Right lobe of liver (tissue), 6 donors: ENCODE data around the gene ALK. TPM values are rescaled to one million over a fixed set of nuclear protein-coding genes. Genes with fewer than 3 reads are reported as not detected.

Source experiments
- ATAC-seq, 4 donors: fragments of 200-7000 bp; cut with Tn5 transposase; one replicate each; pipeline ENCODE4 v1.9.1; 2020; ENCODE audit warnings: mild to moderate bottlenecking in 4 of 4, moderate library complexity in 4 of 4
- DNase-seq, 3 donors: peaks; one replicate each; pipeline ENCODE4 v3.0.0-alpha.2; 2020
- H3K27ac ChIP-seq, 3 donors: fragments of 200-600 bp; one replicate each; pipeline ENCODE4 v1.8.0; 2022
- H3K27me3 ChIP-seq, 2 donors: fragments of 200-600 bp; one replicate each; pipeline ENCODE4 v1.8.0; 2022
- H3K36me3 ChIP-seq, 4 donors: fragments of 200-600 bp; sonication (generic) in 1 of 4; one replicate each; pipeline versions ENCODE4 v1.5.1 to v1.8.0; 2017 to 2022; ENCODE audit warnings: control low read depth in 1 of 4
- H3K4me1 ChIP-seq, 4 donors: fragments of 200-600 bp; sonication (generic) in 1 of 4; one replicate each; pipeline versions ENCODE4 v1.5.1 to v1.8.0; 2017 to 2022; ENCODE audit warnings: control low read depth in 1 of 4
- H3K4me3 ChIP-seq, 3 donors: fragments of 200-600 bp; one replicate each; pipeline ENCODE4 v1.8.0; 2022
- H3K9me3 ChIP-seq, 4 donors: fragments of 200-600 bp; sonication (generic) in 1 of 4; one replicate each; pipeline versions ENCODE4 v1.5.1 to v1.8.0; 2017 to 2022; ENCODE audit warnings: control low read depth in 1 of 4
- POLR2A ChIP-seq: fragments of 450-650 bp; IDR thresholded peaks from one replicate; pipeline ENCODE4 v1.6.1; 2017; ENCODE audit warnings: antibody characterized with exemption, mild to moderate bottlenecking
- WGBS: methylation state at CpG from one replicate; pipeline ENCODE4 v1.1.6; 2018; ENCODE audit warnings: low coverage, low lambda C conversion rate; ENCODE audit not compliant: insufficient coverage; ENCODE audit errors: missing lambda C conversion rate; 5-methylcytosine and 5-hydroxymethylcytosine counted together
- intact Hi-C, 2 donors: fragments of 100-400 bp; cut with DNase I; formaldehyde crosslinking; loops; one replicate each; pipeline versions ENCODE4 v1.11.2 to v1.14.1; 2022
- total RNA-seq, 6 experiments: library from RNA; depleted of rRNA in 2 of 6; stranded (reverse); fragments of >200 nt in 2 of 6; fragmentation: NEBNext Ultra II Directional in 3 of 6; extraction: Animal tissue kit (Norgen Biotek cat#: 25700) in 3 of 6; gene quantifications; one replicate each; pipeline versions ENCODE4 v1.1.0 to v1.2.4, GENCODE V29; 2016 to 2023
- TF ChIP-seq, protein P1 (sequence below), 4 donors: fragments of 200-600 bp in 3 of 4; fragments of 450-650 bp in 1 of 4; IDR thresholded peaks; one replicate each; pipeline versions ENCODE4 v1.5.1 to v1.8.0; 2016 to 2022; ENCODE audit warnings: antibody characterized with exemption in 4 of 4, mild to moderate bottlenecking in 2 of 4
- donor health status: DM: no; HTN: yes; CAD: no.
- donor health status: DM: no; HTN: no; CAD: no.
- donor health status: DM: no; HTN: no; CAD: no.
- donor health status: DM: no; HTN: yes; CAD: no.
- donor health status: DM: no; HTN: yes; CAD: no.

The ALK gene
- total RNA-seq, 6 experiments from 2014 or later, result 0.04 to 0.06 TPM; not detected in 4

DNA sequence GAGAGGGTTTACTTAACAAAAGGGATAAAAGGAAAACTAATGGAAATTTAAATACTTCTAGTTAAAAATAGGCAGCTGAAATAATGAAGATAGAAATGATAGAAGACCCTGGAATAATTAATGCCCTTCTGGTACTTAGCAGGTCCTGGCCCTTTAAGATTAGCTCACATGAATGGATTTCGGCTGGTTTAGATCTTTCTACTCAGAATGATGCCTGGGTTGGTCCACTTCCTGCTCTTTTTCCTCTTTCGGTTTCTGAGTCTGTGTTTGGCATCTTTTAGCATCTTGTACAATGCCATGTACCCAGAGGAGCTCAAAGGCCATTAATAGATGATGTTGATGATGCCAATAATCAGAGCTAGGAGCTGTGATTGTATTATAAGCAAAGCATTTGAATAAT lies 515.7 kb downstream of the ALK start:
- Histone ChIP-seq H3K4me3 (no peak overlapping the region), H3K4me1 (no peaks in the 10 kb centered on the region), H3K9me3 (no peaks in the 10 kb centered on the region), H3K36me3 (no peaks in the 10 kb centered on the region), H3K27ac (no peak overlapping the region), H3K27me3 (no peaks in the 10 kb centered on the region)
- ATAC-seq (no peak), DNase-seq (no peak)
- no peak for TF ChIP-seq POLR2A
- TF ChIP-seq, protein P1, sequence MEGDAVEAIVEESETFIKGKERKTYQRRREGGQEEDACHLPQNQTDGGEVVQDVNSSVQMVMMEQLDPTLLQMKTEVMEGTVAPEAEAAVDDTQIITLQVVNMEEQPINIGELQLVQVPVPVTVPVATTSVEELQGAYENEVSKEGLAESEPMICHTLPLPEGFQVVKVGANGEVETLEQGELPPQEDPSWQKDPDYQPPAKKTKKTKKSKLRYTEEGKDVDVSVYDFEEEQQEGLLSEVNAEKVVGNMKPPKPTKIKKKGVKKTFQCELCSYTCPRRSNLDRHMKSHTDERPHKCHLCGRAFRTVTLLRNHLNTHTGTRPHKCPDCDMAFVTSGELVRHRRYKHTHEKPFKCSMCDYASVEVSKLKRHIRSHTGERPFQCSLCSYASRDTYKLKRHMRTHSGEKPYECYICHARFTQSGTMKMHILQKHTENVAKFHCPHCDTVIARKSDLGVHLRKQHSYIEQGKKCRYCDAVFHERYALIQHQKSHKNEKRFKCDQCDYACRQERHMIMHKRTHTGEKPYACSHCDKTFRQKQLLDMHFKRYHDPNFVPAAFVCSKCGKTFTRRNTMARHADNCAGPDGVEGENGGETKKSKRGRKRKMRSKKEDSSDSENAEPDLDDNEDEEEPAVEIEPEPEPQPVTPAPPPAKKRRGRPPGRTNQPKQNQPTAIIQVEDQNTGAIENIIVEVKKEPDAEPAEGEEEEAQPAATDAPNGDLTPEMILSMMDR (IDR thresholded peaks at IDR 0.05), result no peak
- WGBS, result 26% methylated on average over 2 of the region's 2 CpGs
- intact Hi-C loops, result no loop called here

DNA sequence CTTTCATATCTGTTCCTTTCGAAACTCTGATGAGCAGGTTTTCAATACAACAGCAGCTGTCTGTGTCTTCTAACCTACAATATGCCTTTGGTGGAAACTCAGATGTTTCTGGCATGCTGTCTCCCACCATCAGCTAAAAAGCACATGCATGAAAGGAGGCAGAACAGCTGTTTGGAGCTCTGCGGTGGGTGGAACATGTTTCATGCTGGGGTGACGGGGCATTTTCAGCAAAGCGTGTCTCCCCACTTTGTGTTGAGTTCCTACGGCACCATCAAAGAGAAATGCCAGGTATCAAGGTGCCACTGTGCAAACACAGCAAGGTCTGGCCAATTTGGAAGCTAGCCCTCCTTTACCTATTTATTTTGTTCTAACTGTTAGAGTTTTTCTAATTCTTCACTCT lies 516.1 kb downstream of the ALK start:
- no peak for TF ChIP-seq POLR2A
- TF ChIP-seq, protein P1 (IDR thresholded peaks at IDR 0.05), result no peak
- H3K27ac ChIP-seq, result no peak overlapping the region
- no peak for DNase-seq
- ATAC-seq, result no peak
- no peaks in the 10 kb centered on the region for H3K4me1 ChIP-seq
- H3K4me3 ChIP-seq, result no peak overlapping the region
- no peaks in the 10 kb centered on the region for H3K9me3 ChIP-seq
- 73% methylated on average over 4 of the region's 5 CpGs for WGBS
- no peaks in the 10 kb centered on the region for H3K36me3 ChIP-seq
- intact Hi-C loops, result no loop called here
- no peaks in the 10 kb centered on the region for H3K27me3 ChIP-seq

DNA sequence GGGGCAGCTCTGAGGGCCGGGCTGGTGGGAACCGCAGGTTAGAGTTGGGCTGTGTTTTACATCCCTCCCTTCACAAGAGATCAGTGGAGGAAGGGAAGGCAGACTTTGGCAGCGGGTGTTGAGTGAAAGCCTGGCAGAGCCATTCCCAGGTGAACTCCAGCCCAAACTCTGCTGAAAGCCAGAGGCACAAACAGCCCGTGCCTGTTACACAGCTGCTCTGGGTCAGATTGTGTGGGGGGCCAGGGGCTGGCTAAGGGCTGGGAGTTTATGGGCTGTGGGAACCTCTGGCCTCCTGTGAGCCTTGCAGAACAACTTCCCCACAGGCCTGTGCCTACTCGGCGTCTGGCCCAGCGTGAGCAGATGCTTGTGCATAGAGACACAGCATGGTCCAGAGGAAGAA lies 519.4 kb downstream of the ALK start:
- 72% methylated on average over 2 of the region's 7 CpGs for WGBS

DNA sequence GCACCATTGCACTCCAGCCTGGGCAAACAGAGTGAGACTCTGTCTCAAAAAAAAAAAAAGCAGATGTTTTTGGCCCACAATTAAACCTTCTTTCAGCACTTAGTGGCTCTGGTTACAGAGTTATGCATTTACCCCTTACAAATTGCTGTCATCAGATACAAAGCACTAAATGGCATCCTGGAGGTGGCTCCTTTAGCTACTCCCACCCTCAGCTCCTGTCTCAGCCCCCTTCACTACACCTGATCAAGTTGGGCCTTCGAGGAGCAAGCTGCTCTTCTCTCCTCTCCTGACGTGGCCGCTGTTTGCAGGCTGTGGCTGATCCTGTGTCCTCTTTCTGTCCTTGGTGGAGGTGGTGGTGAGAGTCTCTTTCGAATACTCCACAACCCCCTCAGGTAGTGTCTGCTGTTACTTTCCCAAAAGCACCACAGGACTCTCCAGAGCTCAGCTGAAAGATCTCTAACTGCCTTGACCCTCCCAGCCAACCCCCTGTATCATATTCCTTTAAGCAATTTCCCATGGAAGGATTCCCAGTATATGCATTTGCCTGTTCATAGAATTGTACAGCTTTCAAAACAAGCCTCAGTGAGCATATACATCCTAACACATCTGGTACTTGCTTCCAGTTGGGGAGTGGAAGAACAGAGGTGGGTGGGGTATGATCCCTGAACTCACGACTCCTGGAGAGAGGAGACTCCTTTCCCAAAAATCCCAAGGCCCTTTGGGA lies 520.3 kb downstream of the ALK start:
- 68% methylated on average over 4 of the region's 5 CpGs for WGBS
- no peak for TF ChIP-seq POLR2A

More for the DNA sequence above, 519.4 kb downstream of the ALK start:
- Histone ChIP-seq H3K27me3 (no peaks in the 10 kb centered on the region), H3K36me3 (no peaks in the 10 kb centered on the region), H3K9me3 (no peaks in the 10 kb centered on the region), H3K4me1 (no peaks in the 10 kb centered on the region), H3K4me3 (no peak overlapping the region), H3K27ac (no peak overlapping the region)
- ATAC-seq, result no peak
- DNase-seq, result peak in 1 of 3 donors; percentile 66
- intact Hi-C loops, result no loop called here
- no peak for TF ChIP-seq POLR2A
- TF ChIP-seq, protein P1 (IDR thresholded peaks at IDR 0.05), result no peak

DNA sequence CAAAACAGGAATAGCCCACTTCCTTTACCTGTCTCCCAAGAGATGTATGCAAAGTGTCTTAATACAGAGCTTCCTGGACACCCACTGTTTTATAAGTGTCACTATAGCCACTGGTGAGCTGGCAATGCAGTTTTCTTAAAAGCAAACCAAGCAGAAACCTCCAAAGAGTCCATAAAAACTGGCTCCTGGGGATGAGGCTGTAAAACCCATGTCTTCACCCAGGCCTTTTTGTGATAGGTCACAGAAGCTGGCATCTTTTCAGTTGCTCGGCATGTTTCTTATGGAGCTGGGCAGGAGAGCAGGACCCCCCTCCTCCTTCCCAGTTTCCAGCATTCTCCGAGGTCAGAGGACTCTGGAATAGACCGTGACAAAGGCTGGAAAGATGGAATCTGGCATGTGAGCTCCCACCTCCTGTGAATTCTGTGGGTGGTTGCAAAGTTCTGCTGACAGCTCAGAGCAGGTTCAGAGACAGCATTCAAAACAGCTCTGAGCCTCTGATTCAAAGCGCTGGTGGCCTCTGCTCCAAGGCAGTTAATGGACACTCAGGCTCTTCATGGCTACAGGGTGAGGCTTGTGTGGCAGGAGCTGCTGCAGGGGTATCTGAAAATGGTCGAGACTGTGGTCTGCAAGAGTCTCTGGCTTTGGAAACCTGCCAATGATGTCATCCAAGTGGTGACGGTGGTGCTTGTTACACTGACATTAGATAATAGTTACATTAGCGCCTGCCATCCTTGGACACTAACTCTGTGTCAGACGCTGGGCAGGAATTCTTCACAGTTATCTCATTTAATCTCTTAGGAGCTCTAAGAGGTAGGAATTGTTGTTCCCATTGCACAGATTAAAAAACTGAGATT lies 522.8 kb downstream of the ALK start:
- H3K27me3 ChIP-seq, result no peaks in the 10 kb centered on the region
- TF ChIP-seq POLR2A, result no peak
- TF ChIP-seq, protein P1 (IDR thresholded peaks at IDR 0.05), result no peak
- no peak overlapping the region for H3K27ac ChIP-seq
- DNase-seq (no peak), ATAC-seq (no peak)
- intact Hi-C loops, result no loop called here
- H3K4me1 ChIP-seq, result no peaks in the 10 kb centered on the region
- H3K9me3 ChIP-seq, result no peaks in the 10 kb centered on the region
- no peak overlapping the region for H3K4me3 ChIP-seq
- no peaks in the 10 kb centered on the region for H3K36me3 ChIP-seq
- 46% methylated on average over 7 of the region's 8 CpGs for WGBS

More for the DNA sequence above, 520.3 kb downstream of the ALK start:
- H3K4me3 ChIP-seq, result no peak overlapping the region
- H3K9me3 ChIP-seq, result no peaks in the 10 kb centered on the region
- DNase-seq, result no peak
- no peak for ATAC-seq
- H3K4me1 ChIP-seq, result no peaks in the 10 kb centered on the region
- no peak overlapping the region for H3K27ac ChIP-seq
- H3K27me3 ChIP-seq, result no peaks in the 10 kb centered on the region
- intact Hi-C loops, result no loop called here
- H3K36me3 ChIP-seq, result no peaks in the 10 kb centered on the region
